Stomach smooth muscle (tissue), 2 donors: ENCODE measurements around the gene COQ6.

ENCODE experiments used
- H3K27ac ChIP-seq: one replicate; pipeline ENCODE4 v1.7.0; 2013; ENCODE audit warnings: mild to moderate bottlenecking, low read length, inconsistent platforms
- H3K27me3 ChIP-seq, 2 donors: one replicate each; pipeline ENCODE4 v1.7.0; 2013; ENCODE audit warnings: low read length in 2 of 2; ENCODE audit not compliant: insufficient read depth in 2 of 2, control insufficient read depth in 1 of 2
- H3K36me3 ChIP-seq, 2 donors: one replicate each; pipeline ENCODE4 v1.7.0; 2013; ENCODE audit warnings: low read length in 2 of 2; ENCODE audit not compliant: control insufficient read depth in 2 of 2, insufficient read depth in 2 of 2
- H3K4me1 ChIP-seq: one replicate; pipeline ENCODE4 v1.7.0; 2013; ENCODE audit warnings: low read length; ENCODE audit not compliant: control insufficient read depth, insufficient read depth
- H3K4me3 ChIP-seq, 2 donors: one replicate each; pipeline ENCODE4 v1.7.0; 2013; ENCODE audit warnings: low read length in 2 of 2
- H3K9ac ChIP-seq, 2 donors: one replicate each; pipeline ENCODE4 v1.7.0; 2013; ENCODE audit warnings: low read length in 2 of 2, mild to moderate bottlenecking in 1 of 2
- H3K9me3 ChIP-seq, 2 donors: one replicate each; pipeline ENCODE4 v1.7.0; 2013; ENCODE audit warnings: low read length in 2 of 2; ENCODE audit not compliant: control insufficient read depth in 2 of 2
- donor health status: healthy.
- donor health status: Pancreatic carcinoma.

COQ6 gene

GRCh38 chr14:74008843-74009499, 58.9 kb downstream of the COQ6 start:
- Histone ChIP-seq H3K27ac (no peak overlapping the region), H3K4me3 (no peak overlapping the region), H3K27me3 (no peaks in the 10 kb centered on the region), H3K9me3 (no peaks in the 10 kb centered on the region), H3K4me1 (no peaks in the 10 kb centered on the region), H3K36me3 (peaks cover 4 to 7% of the 10 kb centered on the region in 2 donors), H3K9ac (no peak overlapping the region)
